Bronchus fibroblast of lung (primary cell): Measurements from ENCODE around the gene PCNT. TPM values are rescaled to one million over a fixed set of nuclear protein-coding genes. Genes with fewer than 3 reads are reported as not detected.

ENCODE experiments used
- total RNA-seq: library from RNA; depleted of rRNA; stranded (reverse); fragments of >200 nt; gene quantifications from 2 replicates; pipeline ENCODE4 v1.2.3, GENCODE V29; 2015

The PCNT gene
- 18.7 and 25.4 TPM in 2 replicates for total RNA-seq

GRCh38 chr21:46323710-46324389, at the start of gene PCNT, which contains the start of gene C21orf58:
Gene PCNT, plus strand, starts transcription at chr21:46324156. Its CDS starts 73 bp downstream, at chr21:46324229.
Gene C21orf58, minus strand, starts transcription at chr21:46323870. Its CDS starts 1,132 bp downstream, at chr21:46322738.

GRCh38 chr21:46285206-46285661, 38.7 kb upstream of the PCNT start, which contains the start of gene MCM3AP:
Gene MCM3AP, minus strand, starts transcription at chr21:46285611. Its CDS starts 325 bp downstream, at chr21:46285286.

GRCh38 chr21:46285761-46286647, 38.0 kb upstream of the PCNT start, which contains the start of gene YBEY:
Gene YBEY, plus strand, starts transcription at chr21:46286342. Its CDS starts 572 bp downstream, at chr21:46286914.

GRCh38 chr21:46458315-46459023, 134.5 kb downstream of the PCNT start, which contains the start of gene DIP2A:
Gene DIP2A, plus strand, starts transcription at chr21:46458891. Its CDS starts 241 bp downstream, at chr21:46459132.

Other genes starting within 250 kb of the PCNT start
- 691 and 720 TPM in 2 replicates for gene COL6A2, start 226.0 kb upstream of the PCNT start, total RNA-seq
- not detected in 2 replicates for gene FTCD, start 168.6 kb upstream of the PCNT start, total RNA-seq
- gene SPATC1L, start 139.7 kb upstream of the PCNT start, total RNA-seq, result 50.4 and 55.6 TPM in 2 replicates
- 244 and 258 TPM in 2 replicates for gene LSS, start 95.4 kb upstream of the PCNT start, total RNA-seq
- 60.0 and 60.2 TPM in 2 replicates for gene MCM3AP, start 38.5 kb upstream of the PCNT start, total RNA-seq
- 23.0 and 24.9 TPM in 2 replicates for gene YBEY, start 37.8 kb upstream of the PCNT start, total RNA-seq
- 9.1 and 10.0 TPM in 2 replicates for gene C21orf58, start 286 bp upstream of the PCNT start, total RNA-seq
- 11.9 and 12.8 TPM in 2 replicates for gene DIP2A, start 134.7 kb downstream of the PCNT start, total RNA-seq